CD4-positive, alpha-beta T cell treated with Interleukin-4 for 4 hours (primary cell): ENCODE results near the gene MLANA.

Source experiments
- DNase-seq: peaks from one replicate; pipeline ENCODE4 v3.0.0-alpha.2; 2020

The MLANA gene

GRCh38 chr9:5909976-5910375 lies 19.3 kb downstream of the MLANA start:
- no peak for DNase-seq

GRCh38 chr9:5910413-5911057 lies 19.8 kb downstream of the MLANA start:
- DNase-seq: no peak

GRCh38 chr9:5915438-5915837 lies 24.7 kb downstream of the MLANA start:
- no peak for DNase-seq

GRCh38 chr9:5917273-5917672 lies 26.6 kb downstream of the MLANA start:
- no peak for DNase-seq

GRCh38 chr9:5917888-5918287 lies 27.2 kb downstream of the MLANA start:
- DNase-seq: no peak

GRCh38 chr9:5918460-5918859 lies 27.8 kb downstream of the MLANA start:
- no peak for DNase-seq

- DNase-seq: no peak
Observed at GRCh38 chr9:5920860-5921328, 30.2 kb downstream of the MLANA start.

GRCh38 chr9:5922192-5922591 lies 31.5 kb downstream of the MLANA start:
- DNase-seq: no peak

GRCh38 chr9:5931657-5932056 lies 41.0 kb downstream of the MLANA start:
- DNase-seq: no peak

GRCh38 chr9:5938449-5938848 lies 47.8 kb downstream of the MLANA start:
- no peak for DNase-seq

GRCh38 chr9:5939530-5939929 lies 48.8 kb downstream of the MLANA start:
- no peak for DNase-seq

- DNase-seq: no peak
Observed at GRCh38 chr9:5941214-5941613, 50.5 kb downstream of the MLANA start.

- no peak for DNase-seq
Observed at GRCh38 chr9:5945112-5945511, 54.4 kb downstream of the MLANA start.

- no peak for DNase-seq
Observed at GRCh38 chr9:5947912-5948311, 57.2 kb downstream of the MLANA start.

- peak; percentile 60 for DNase-seq
Observed at GRCh38 chr9:5949103-5949699, 58.5 kb downstream of the MLANA start.

GRCh38 chr9:5950261-5950660 lies 59.6 kb downstream of the MLANA start:
- no peak for DNase-seq

GRCh38 chr9:5951686-5952211 lies 61.1 kb downstream of the MLANA start:
- no peak for DNase-seq

- DNase-seq: no peak
Observed at GRCh38 chr9:5953743-5954707, 63.3 kb downstream of the MLANA start.

GRCh38 chr9:5957166-5957565 lies 66.5 kb downstream of the MLANA start:
- DNase-seq: no peak

- no peak for DNase-seq
Observed at GRCh38 chr9:5958273-5958672, 67.6 kb downstream of the MLANA start.
